Spleen (tissue), 7 donors: Measurements from ENCODE around the gene SUPT5H.

Experiments
- POLR2A ChIP-seq, 3 donors: fragments of 450-650 bp; IDR thresholded peaks; one replicate each; pipeline ENCODE4 v1.5.1; 2017; ENCODE audit warnings: antibody characterized with exemption in 3 of 3, mild to moderate bottlenecking in 1 of 3
- POLR2AphosphoS5 ChIP-seq, 3 donors: sonication (generic); formaldehyde crosslinking; IDR thresholded peaks; one replicate each; pipeline ENCODE4 v1.5.1; 2017; ENCODE audit warnings: antibody characterized with exemption in 3 of 3
- TF ChIP-seq, protein P1 (sequence below), 11 experiments: fragments of 200-600 bp in 7 of 11; fragments of 450-650 bp in 4 of 11; sonication (generic) in 4 of 11; IDR thresholded peaks in 8 of 11; conservative IDR thresholded peaks in 3 of 11; 1 replicate in 7 of 11; 2 replicates in 4 of 11; pipeline versions ENCODE4 v1.4.0 to v1.8.0; 2016 to 2021; ENCODE audit warnings: antibody characterized with exemption in 11 of 11, inconsistent platforms in 4 of 11, mild to moderate bottlenecking in 1 of 11
- donor health status: DM: no; HTN: no; CAD: no; lungs with moderate emphysema.
- donor health status: DM: no; HTN: no; CAD: no.
- donor health status: DM: no; HTN: no; CAD: no.

DNA sequence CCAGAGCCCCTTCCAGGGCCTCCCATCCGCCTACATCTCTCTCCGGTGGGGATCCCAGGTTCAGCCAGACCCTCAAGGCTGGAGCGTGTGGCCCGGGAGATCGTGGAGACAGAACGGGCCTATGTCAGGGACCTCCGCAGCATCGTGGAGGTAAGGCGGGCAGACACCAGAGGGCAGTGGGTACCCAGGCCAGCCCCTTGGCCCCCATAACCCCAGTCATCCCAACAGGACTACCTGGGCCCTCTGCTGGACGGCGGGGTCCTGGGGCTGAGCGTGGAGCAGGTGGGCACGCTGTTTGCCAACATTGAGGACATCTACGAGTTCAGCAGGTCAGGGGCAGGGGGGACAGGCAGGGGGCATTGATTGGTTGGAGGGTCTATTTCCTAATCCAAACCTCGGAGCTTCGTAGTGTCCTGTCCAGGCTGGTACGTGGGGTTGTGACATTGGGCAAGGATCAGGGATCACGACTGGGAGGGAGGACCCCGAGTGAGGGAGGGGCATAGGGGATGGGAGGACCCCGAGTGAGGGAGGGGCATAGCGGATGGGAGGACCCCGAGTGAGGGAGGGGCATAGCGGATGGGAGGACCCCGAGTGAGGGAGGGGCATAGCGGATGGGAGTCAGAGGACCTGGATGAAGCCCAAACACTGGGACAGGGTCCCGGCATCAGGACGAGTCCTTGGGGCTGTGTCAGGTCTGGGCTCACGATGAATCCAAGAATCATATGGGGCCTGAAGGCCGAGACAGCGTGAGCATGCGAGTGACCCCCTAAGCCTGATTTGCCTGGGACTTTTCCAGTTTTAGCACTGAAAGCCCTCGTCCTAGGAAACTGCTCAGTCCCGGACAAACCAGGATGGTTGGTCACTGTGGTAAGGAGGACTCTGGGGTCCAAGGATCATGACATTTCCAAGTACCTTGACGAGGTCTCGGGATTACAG, 30.0 kb upstream of the SUPT5H start:
- TF ChIP-seq POLR2A (IDR thresholded peaks at IDR 0.05): no peak
- TF ChIP-seq, protein P1, sequence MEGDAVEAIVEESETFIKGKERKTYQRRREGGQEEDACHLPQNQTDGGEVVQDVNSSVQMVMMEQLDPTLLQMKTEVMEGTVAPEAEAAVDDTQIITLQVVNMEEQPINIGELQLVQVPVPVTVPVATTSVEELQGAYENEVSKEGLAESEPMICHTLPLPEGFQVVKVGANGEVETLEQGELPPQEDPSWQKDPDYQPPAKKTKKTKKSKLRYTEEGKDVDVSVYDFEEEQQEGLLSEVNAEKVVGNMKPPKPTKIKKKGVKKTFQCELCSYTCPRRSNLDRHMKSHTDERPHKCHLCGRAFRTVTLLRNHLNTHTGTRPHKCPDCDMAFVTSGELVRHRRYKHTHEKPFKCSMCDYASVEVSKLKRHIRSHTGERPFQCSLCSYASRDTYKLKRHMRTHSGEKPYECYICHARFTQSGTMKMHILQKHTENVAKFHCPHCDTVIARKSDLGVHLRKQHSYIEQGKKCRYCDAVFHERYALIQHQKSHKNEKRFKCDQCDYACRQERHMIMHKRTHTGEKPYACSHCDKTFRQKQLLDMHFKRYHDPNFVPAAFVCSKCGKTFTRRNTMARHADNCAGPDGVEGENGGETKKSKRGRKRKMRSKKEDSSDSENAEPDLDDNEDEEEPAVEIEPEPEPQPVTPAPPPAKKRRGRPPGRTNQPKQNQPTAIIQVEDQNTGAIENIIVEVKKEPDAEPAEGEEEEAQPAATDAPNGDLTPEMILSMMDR (IDR thresholded peaks at IDR 0.05 in 8 of 11, conservative IDR thresholded peaks at IDR 0.05 in 3 of 11): no peak
- peak in 1 of 3 donors; percentile 58 for TF ChIP-seq POLR2AphosphoS5 (IDR thresholded peaks at IDR 0.05)
